GM10248 (cell line): ENCODE results near the gene KDM6B.

Source experiments
- CTCF ChIA-PET: fragments of 300-600 bp; sonication (Branson Sonifier 250); formaldehyde crosslinking; extraction: SDS; loops from one replicate; lab custom pipeline; 2021; ENCODE audit warnings: antibody characterized with exemption; lab: Yijun Ruan, JAX
- POLR2A ChIA-PET: fragments of 350-650 bp; sonication (Branson Sonifier 250); formaldehyde crosslinking; extraction: SDS; loops from one replicate; lab custom pipeline; 2020; ENCODE audit warnings: antibody characterized with exemption; lab: Yijun Ruan, JAX
- DNase-seq: peaks from one replicate; pipeline ENCODE4 v3.0.0; 2012; ENCODE audit errors: extremely low spot score
- CTCF ChIP-seq: IDR thresholded peaks from 2 replicates; pipeline ENCODE4 v1.5.1; 2012; ENCODE audit warnings: mild to moderate bottlenecking, low read depth; ENCODE audit errors: extremely low read depth, missing control alignments, control extremely low read depth

Gene KDM6B

GRCh38 chr17:7825206-7825990 is 8.6 kb upstream of the KDM6B start:
- no peak for TF ChIP-seq CTCF
- ChIA-PET CTCF (interaction anchor here (0.8 to 2.2 kb wide), 19 partner anchors 9 to 248 kb away, joined by 3 to 17 read pairs (median 4); partner anchors contain the start of genes KDM6B, NAA38, TP53 and WRAP53), POLR2A (interaction anchor here (0.5 kb wide), 1 partner anchor 117 kb away, joined by 3 read pairs; no protein-coding TSS in a partner anchor)
- DNase-seq, result no peak

GRCh38 chr17:7830616-7831015 is 3.4 kb upstream of the KDM6B start:
- no peak for TF ChIP-seq CTCF
- ChIA-PET POLR2A (no interaction called here), CTCF (interaction anchor here (1.1 to 3.2 kb wide), 3 partner anchors 9 to 87 kb away, joined by 3 to 25 read pairs (median 7); no protein-coding TSS in a partner anchor)
- DNase-seq, result no peak

- no peak for TF ChIP-seq CTCF
- DNase-seq, result no peak
- ChIA-PET POLR2A (no interaction called here), CTCF (interaction anchor here (0.6 to 3.2 kb wide), 5 partner anchors 10 to 88 kb away, joined by 3 to 25 read pairs (median 3); no protein-coding TSS in a partner anchor)
These were observed 2.8 kb upstream of the KDM6B start for GRCh38 chr17:7831233-7831632.

GRCh38 chr17:7832431-7832830 is 1.6 kb upstream of the KDM6B start:
- ChIA-PET POLR2A (no interaction called here), CTCF (interaction anchor here (0.7 to 4.6 kb wide), 10 partner anchors 11 to 225 kb away, joined by 3 to 29 read pairs (median 4); partner anchors contain the start of genes CYB5D1 and NAA38)

GRCh38 chr17:7833011-7833794 is 814 bp upstream of the KDM6B start:
- POLR2A ChIA-PET, result no interaction called here
- no peak for TF ChIP-seq CTCF
- no peak for DNase-seq
- CTCF ChIA-PET, result interaction anchor here (0.8 to 4.6 kb wide), 16 partner anchors 8 to 224 kb away, joined by 3 to 29 read pairs (median 4); partner anchors contain the start of genes CYB5D1 and NAA38

More at GRCh38 chr17:7832431-7832830, 1.6 kb upstream of the KDM6B start:
- no peak for DNase-seq
- TF ChIP-seq CTCF, result no peak

GRCh38 chr17:7834542-7834956 is 532 bp downstream of the KDM6B start:
- ChIA-PET CTCF (interaction anchor here (0.7 to 4.6 kb wide), 16 partner anchors 9 to 284 kb away, joined by 3 to 29 read pairs (median 4); partner anchors contain the start of genes CNTROB, NAA38 and TRAPPC1), POLR2A (interaction anchor here (0.6 to 1.1 kb wide), 2 partner anchors 23 to 338 kb away, joined by 3 read pairs; partner anchors contain the start of gene NAA38)

More at GRCh38 chr17:7834542-7834956, 532 bp downstream of the KDM6B start:
- DNase-seq, result no peak
- no peak for TF ChIP-seq CTCF
